GM12878 (cell line): ENCODE results near the gene CCL2. TPM values are rescaled to one million over a fixed set of nuclear protein-coding genes. Genes with fewer than 3 reads are reported as not detected.

ENCODE experiments used
- ATAC-seq: fragments of 200-7000 bp; cut with Tn5 transposase; 3 replicates; pipeline ENCODE4 v1.9.1; 2020; ENCODE audit warnings: mild to moderate bottlenecking, moderate library complexity
- BruUV-seq: library from RNA; stranded (reverse); fragments of 400-500 nt; replicated peaks from 2 replicates; lab custom pipeline; 2021; lab: Mats Ljungman, UMichigan
- CTCF ChIA-PET: fragments of 300-600 bp; sonication (Branson Sonifier 250); formaldehyde crosslinking; extraction: SDS; loops from one replicate; lab custom pipeline; 2021; ENCODE audit warnings: inconsistent platforms; lab: Yijun Ruan, JAX
- POLR2A ChIA-PET: fragments of 350-600 bp; formaldehyde crosslinking; extraction: SDS; loops from one replicate; lab custom pipeline; 2021; ENCODE audit warnings: inconsistent platforms; lab: Charles Lee
- RAD21 ChIA-PET: fragments of 300-600 bp; sonication (Branson Sonifier 250); formaldehyde crosslinking; loops from one replicate; lab custom pipeline; 2023; ENCODE audit warnings: antibody characterized with exemption; ENCODE audit not compliant: unreplicated experiment; lab: Charles Lee
- SMC1A ChIA-PET: fragments of 300-600 bp; sonication (Branson Sonifier 250); formaldehyde crosslinking; loops from one replicate; lab custom pipeline; 2023; ENCODE audit not compliant: unreplicated experiment, uncharacterized antibody; lab: Charles Lee
- DNase-seq: peaks from one replicate; pipeline ENCODE4 v3.0.0-alpha.2; 2011; ENCODE audit warnings: low read depth, low spot score
- FAIRE-seq: peaks from 3 replicates; lab custom pipeline; 2011; peaks lifted over from hg19 to GRCh38; lab: Jason Lieb, UNC
- H2AFZ ChIP-seq: 2 replicates; pipeline ENCODE4 v1.6.0; 2011; ENCODE audit warnings: low read depth, low read length, control low read depth; ENCODE audit not compliant: control insufficient read depth
- H3K27ac ChIP-seq: 2 replicates; pipeline ENCODE4 v1.5.1; 2011; ENCODE audit warnings: control low read depth; ENCODE audit not compliant: control insufficient read depth, insufficient read depth
- H3K27me3 ChIP-seq, 2 experiments: replicated peaks in 1 of 2; 2 replicates each; pipeline versions ENCODE4 v1.6.0 to v1.6.1; 2011; ENCODE audit warnings: low read length in 1 of 2; ENCODE audit not compliant: control insufficient read depth in 2 of 2, insufficient read depth in 2 of 2
- H3K36me3 ChIP-seq, 2 experiments: 2 replicates each; pipeline ENCODE4 v1.5.1; 2011; ENCODE audit warnings: low read length in 1 of 2; ENCODE audit not compliant: control insufficient read depth in 2 of 2, insufficient read depth in 2 of 2
- H3K4me1 ChIP-seq: 2 replicates; pipeline ENCODE4 v1.6.1; 2011; ENCODE audit warnings: mild to moderate bottlenecking, low read length, moderate library complexity, mixed read lengths; ENCODE audit not compliant: control insufficient read depth, insufficient read depth
- H3K4me2 ChIP-seq: 2 replicates; pipeline ENCODE4 v1.6.0; 2011; ENCODE audit warnings: control low read depth; ENCODE audit not compliant: control insufficient read depth, insufficient read depth
- H3K4me3 ChIP-seq: fragments of 200-600 bp; sonication (generic); 2 replicates; pipeline ENCODE4 v1.5.1; 2016
- H3K79me2 ChIP-seq: 2 replicates; pipeline ENCODE4 v1.6.0; 2011; ENCODE audit warnings: low read length; ENCODE audit not compliant: control insufficient read depth, insufficient read depth
- H3K9ac ChIP-seq: 2 replicates; pipeline ENCODE4 v1.8.0; 2011; ENCODE audit warnings: low read length, control low read depth, mixed read lengths; ENCODE audit not compliant: control insufficient read depth, insufficient read depth
- H3K9me3 ChIP-seq: replicated peaks from 3 replicates; pipeline ENCODE4 v1.5.1; 2011; ENCODE audit warnings: mild to moderate bottlenecking, low read length; ENCODE audit not compliant: control insufficient read depth, insufficient read depth
- H4K20me1 ChIP-seq: 2 replicates; pipeline ENCODE4 v1.6.0; 2011; ENCODE audit not compliant: control insufficient read depth, insufficient read depth
- CBX5 ChIP-seq: sonication (generic); IDR thresholded peaks from 2 replicates; pipeline ENCODE4 v1.6.1; 2016; ENCODE audit warnings: low read depth, moderate library complexity, mild to moderate bottlenecking, inconsistent platforms
- CTCF ChIP-seq, 3 experiments: IDR thresholded peaks in 2 of 3; conservative IDR thresholded peaks in 1 of 3; 2 replicates each; pipeline ENCODE4 v1.5.1; 2011; ENCODE audit warnings: low read depth in 3 of 3, low read length in 3 of 3, mild to moderate bottlenecking in 3 of 3, control low read depth in 2 of 3, moderate library complexity in 2 of 3, inconsistent platforms in 1 of 3, mixed read lengths in 1 of 3; ENCODE audit not compliant: control insufficient read depth in 2 of 3, insufficient read depth in 1 of 3; ENCODE audit errors: extremely low read depth in 1 of 3
- HSF1 ChIP-seq: fragments of 150-350 bp; IDR thresholded peaks from 2 replicates; pipeline ENCODE4 v1.6.1; 2014; ENCODE audit warnings: mild to moderate bottlenecking, low read depth, low read length
- NBN ChIP-seq: fragments of 450-650 bp; IDR thresholded peaks from 2 replicates; pipeline ENCODE4 v1.6.1; 2016
- NFIC ChIP-seq: IDR thresholded peaks from 2 replicates; pipeline ENCODE4 v1.6.1; 2012; ENCODE audit warnings: low read depth, mild to moderate bottlenecking, inconsistent platforms, low read length, moderate library complexity
- RBBP5 ChIP-seq: fragments of 200-600 bp; sonication (generic); conservative IDR thresholded peaks from 2 replicates; pipeline ENCODE4 v1.6.1; 2016
- RELA ChIP-seq: fragments of 450-650 bp; IDR thresholded peaks from 2 replicates; pipeline ENCODE4 v1.8.0; 2014; ENCODE audit warnings: borderline replicate concordance; ENCODE audit not compliant: partially characterized antibody
- ZNF24 ChIP-seq: fragments of 450-650 bp; IDR thresholded peaks from 2 replicates; pipeline ENCODE4 v1.6.1; 2017; ENCODE audit warnings: antibody characterized with exemption, mild to moderate bottlenecking
- WGBS: methylation state at CpG from one replicate; pipeline ENCODE4 v1.1.6; 2016; ENCODE audit warnings: low lambda C conversion rate; ENCODE audit not compliant: insufficient replicate concordance, insufficient coverage; ENCODE audit errors: missing lambda C conversion rate; 5-methylcytosine and 5-hydroxymethylcytosine counted together
- in situ Hi-C: fragments of 300-500 bp; cut with MboI; formaldehyde crosslinking; loops from 9 replicates; pipeline ENCODE4 v1.14.3; 2018; ENCODE audit warnings: mixed read lengths
- intact Hi-C: fragments of 100-400 bp; cut with micrococcal nuclease; formaldehyde crosslinking; loops from one replicate; pipeline ENCODE4 v1.14.2; 2022; ENCODE audit not compliant: unreplicated experiment
- polyA plus RNA-seq, 11 experiments: library from polyadenylated mRNA; depleted of rRNA in 4 of 11; unstranded in 6 of 11; stranded (reverse) in 5 of 11; fragments of >200 nt; fragmentation: Nextera tagmentation in 4 of 11; fragmentation: Illumina TruSeq in 1 of 11; extraction: Ambion mirVana in 4 of 11; extraction: Trizol in 1 of 11; gene quantifications; 1 replicate in 1 of 11; 2 replicates in 10 of 11; pipeline versions ENCODE4 v1.2.1 to v1.2.3, GENCODE V29; 2011 to 2016; ENCODE audit warnings: inconsistent platforms in 2 of 11, missing spikeins in 2 of 11, low read depth in 1 of 11
- total RNA-seq, 4 experiments: library from RNA; depleted of rRNA in 3 of 4; stranded (reverse); fragments of >200 nt in 3 of 4; fragmentation: Illumina TruSeq in 1 of 4; extraction: Trizol in 1 of 4; gene quantifications; 2 replicates each; pipeline versions ENCODE4 v1.2.1 to v1.2.3, GENCODE V29; 2013 to 2021

Gene CCL2
- total and polyA plus RNA-seq, 10 of the 15 experiments (the other 5 are each of a cell fraction or from before 2014, with no cell fraction given) = 0.16 to 0.18 TPM; not detected in 8

- CTCF ChIA-PET = interaction anchor here (1.6 kb wide), 1 partner anchor 126 kb away, joined by 10 read pairs; no protein-coding TSS in a partner anchor
- no peaks in the 10 kb centered on the region for H3K4me1 ChIP-seq
Observed at GRCh38 chr17:34236281-34236892, 18.7 kb upstream of the CCL2 start.

More at GRCh38 chr17:34236281-34236892, 18.7 kb upstream of the CCL2 start:
- DNase-seq = no peak
- H3K4me3 ChIP-seq = no peak overlapping the region
- H3K79me2 ChIP-seq = no peaks in the 10 kb centered on the region
- H3K36me3 ChIP-seq = no peaks in the 10 kb centered on the region
- H4K20me1 ChIP-seq = no peaks in the 10 kb centered on the region
- no TSS peak for BruUV-seq
- no peak overlapping the region for H2AFZ ChIP-seq
- ChIA-PET SMC1A (no interaction called here), RAD21 (no interaction called here), POLR2A (no interaction called here)
- 11% methylated on average over 6 of the region's 6 CpGs for WGBS
- H3K9me3 ChIP-seq = no peaks in the 10 kb centered on the region
- no peak overlapping the region for H3K4me2 ChIP-seq
- ATAC-seq = no peak
- no peak for FAIRE-seq
- H3K9ac ChIP-seq = no peak overlapping the region
- intact Hi-C loops = no loop called here
- in situ Hi-C loops = no loop called here
- TF ChIP-seq CTCF (IDR thresholded peaks at IDR 0.05 in 2 of 3, conservative IDR thresholded peaks at IDR 0.05 in 1 of 3; ENCODE audit: control insufficient read depth in 2 of 3, extremely low read depth in 1 of 3, insufficient read depth in 1 of 3, low read depth in 3 of 3, low read length in 3 of 3) (no peak), RELA (no peak), CBX5 (no peak), NFIC (no peak), ZNF24 (no peak), NBN (no peak), HSF1 (no peak), RBBP5 (no peak)
- H3K27ac ChIP-seq = no peak overlapping the region
- H3K27me3 ChIP-seq = no peaks in the 10 kb centered on the region
